A549 (cell line): ENCODE data around the gene ATP8A1.

Source experiments
- CEBPB ChIP-seq, 2 experiments: fragments of >200 bp in 1 of 2; sonication (Bioruptor Twin) in 1 of 2; formaldehyde crosslinking in 1 of 2; IDR thresholded peaks; 2 replicates each; pipeline ENCODE4 v1.6.1; 2012 to 2016
- CTCF ChIP-seq: fragments of >200 bp; sonication (Bioruptor Twin); formaldehyde crosslinking; IDR thresholded peaks from 3 replicates; pipeline ENCODE4 v1.5.1; 2016
- MAFK ChIP-seq: fragments of 450-650 bp; IDR thresholded peaks from 2 replicates; pipeline ENCODE4 v1.6.1; 2014; ENCODE audit not compliant: partially characterized antibody
- POLR2A ChIP-seq: IDR thresholded peaks from 2 replicates; pipeline ENCODE4 v1.6.1; 2012; ENCODE audit warnings: mild to moderate bottlenecking, low read length
- RFX5 ChIP-seq: fragments of 450-650 bp; IDR thresholded peaks from 2 replicates; pipeline ENCODE4 v1.7.1; 2014; ENCODE audit warnings: antibody characterized with exemption, mild to moderate bottlenecking, moderate library complexity
- SMC3 ChIP-seq: fragments of >200 bp; sonication (Bioruptor Twin); formaldehyde crosslinking; IDR thresholded peaks from 3 replicates; pipeline ENCODE4 v1.6.1; 2018; ENCODE audit warnings: inconsistent platforms

GRCh38 chr4:42600578-42600977 is 56.3 kb downstream of the ATP8A1 start:
- TF ChIP-seq SMC3: no peak
- no peak for TF ChIP-seq MAFK
- no peak for TF ChIP-seq CTCF
- no peak for TF ChIP-seq POLR2A
- TF ChIP-seq CEBPB (IDR thresholded peaks at IDR 0.05): no peak
- TF ChIP-seq RFX5: no peak
